ENCODE data around the gene AHCTF1. TPM values are rescaled to one million over a fixed set of nuclear protein-coding genes. Genes with fewer than 3 reads are reported as not detected.

AHCTF1 gene
- total and polyA plus RNA-seq, 9 of the 15 experiments (the other 6 are each of a cell fraction or from before 2014, with no cell fraction given), result 9.4 to 102 (median 47.6) TPM

GRCh38 chr1:246907472-246907871, 24.3 kb downstream of the AHCTF1 start:
- ATAC-seq (peak; percentile 78), FAIRE-seq (peak; percentile 46), DNase-seq (ENCODE audit: extremely low read depth in 1 of 4, low spot score in 3 of 4) (peak in 1 of 4 experiments; percentile 59)
- in situ Hi-C loops (cut with MboI), result no loop called here
- POLR2A ChIA-PET, result interaction anchor here (0.8 kb wide), 1 partner anchor 11 kb away, joined by 3 read pairs; no protein-coding TSS in a partner anchor
- no peaks in the 10 kb centered on the region for H3K27me3 ChIP-seq (ENCODE audit: control insufficient read depth in 2 of 2, insufficient read depth in 2 of 2, low read length in 2 of 2)
- no peak overlapping the region for H3K4me3 ChIP-seq
- H3K79me2 ChIP-seq (ENCODE audit: control insufficient read depth, insufficient read depth, low read length), result peaks cover 44% of the 10 kb centered on the region
- no peak overlapping the region for H3K27ac ChIP-seq (ENCODE audit: extremely low read depth, low read depth, low read length)
- CTCF ChIA-PET (ENCODE audit: low intra/inter-chr PET ratio), result interaction anchor here (0.6 kb wide), 1 partner anchor 579 kb away, joined by 4 read pairs; no protein-coding TSS in a partner anchor
- no peaks in the 10 kb centered on the region for H3K4me1 ChIP-seq (replicated peaks in 1 of 2; ENCODE audit: control insufficient read depth in 2 of 2, insufficient read depth in 2 of 2, low read length in 2 of 2)
- H4K20me1 ChIP-seq (replicated peaks; ENCODE audit: control insufficient read depth, insufficient read depth, low read length), result no peaks in the 10 kb centered on the region
- intact Hi-C loops (cut with micrococcal nuclease), result loop anchor here (1.0 to 5.0 kb wide), 4 partner anchors 53 to 579 kb away; partner anchors contain the start of gene ZNF670
- peaks cover 89% of the 10 kb centered on the region for H3K36me3 ChIP-seq (ENCODE audit: control insufficient read depth, insufficient read depth, low read length)
- no peak overlapping the region for H2AFZ ChIP-seq (ENCODE audit: low read depth, low read length)
- no peaks in the 10 kb centered on the region for H3K9me3 ChIP-seq (replicated peaks; ENCODE audit: control insufficient read depth, insufficient read depth, low read depth, low read length)
- no peak overlapping the region for H3K9ac ChIP-seq (ENCODE audit: insufficient read depth in 1 of 2, low read depth in 2 of 2, low read length in 2 of 2)
- H3K9me1 ChIP-seq (ENCODE audit: control insufficient read depth, insufficient read depth, low read length), result no peaks in the 10 kb centered on the region
- 86% methylated on average over 1 of the region's 1 CpG for WGBS (ENCODE audit: insufficient coverage, low coverage, missing lambda C conversion rate)
- BruUV-seq (replicated peaks), result no TSS peak
- no peak overlapping the region for H3K4me2 ChIP-seq (ENCODE audit: insufficient read depth, low read length)
- TF ChIP-seq TFAP4 (CRISPR knock-in tag; IDR thresholded peaks at IDR 0.05; ENCODE audit: borderline replicate concordance) (peak; percentile 81; the same call in 1 of the 2 replicates), ETV1 (tag; conservative IDR thresholded peaks at IDR 0.05; ENCODE audit: low read depth) (no peak), ZNF24 (IDR thresholded peaks at IDR 0.05) (peak; percentile 40; the same call in 1 of the 2 replicates), REST (IDR thresholded peaks at IDR 0.05; ENCODE audit: borderline replicate concordance) (peak; percentile 69), REST (CRISPR knock-in tag; IDR thresholded peaks at IDR 0.05; ENCODE audit: low read depth) (no peak), ATF1 (CRISPR knock-in tag; IDR thresholded peaks at IDR 0.05) (no peak), ATF1 (tag; IDR thresholded peaks at IDR 0.05) (0 out of 2 replicates have a peak, but pooled peaks have one; percentile 8), ZSCAN32 (CRISPR knock-in tag; IDR thresholded peaks at IDR 0.05) (no peak), SUPT5H (IDR thresholded peaks at IDR 0.05) (no peak), NCOR1 (IDR thresholded peaks at IDR 0.05) (0 out of 2 replicates have a peak, but pooled peaks have one; percentile 14), SMC3 (conservative IDR thresholded peaks at IDR 0.05; ENCODE audit: insufficient read depth, low read depth, low read length) (0 out of 2 replicates have a peak, but pooled peaks have one; percentile 22), CTCF (IDR thresholded peaks at IDR 0.05 in 2 of 3, conservative IDR thresholded peaks at IDR 0.05 in 1 of 3; ENCODE audit: insufficient read depth in 2 of 3, low read depth in 1 of 3, low read length in 3 of 3) (peak; percentile 28 to 64 (median 48); a peak in 5 of 6 replicates)

Measured in K562 (cell line).